Measurements from ENCODE around the gene BLOC1S4. TPM values are rescaled to one million over a fixed set of nuclear protein-coding genes. Genes with fewer than 3 reads are reported as not detected.
A peak's percentile ranks its signal among the peaks of the same experiment; 100 is the strongest.
"Not testable (repeated sequence)": the region's sequence is repeated elsewhere in the genome, so short reads cannot be mapped to it uniquely, and the experiment has no call there.

Gene BLOC1S4, protein sequence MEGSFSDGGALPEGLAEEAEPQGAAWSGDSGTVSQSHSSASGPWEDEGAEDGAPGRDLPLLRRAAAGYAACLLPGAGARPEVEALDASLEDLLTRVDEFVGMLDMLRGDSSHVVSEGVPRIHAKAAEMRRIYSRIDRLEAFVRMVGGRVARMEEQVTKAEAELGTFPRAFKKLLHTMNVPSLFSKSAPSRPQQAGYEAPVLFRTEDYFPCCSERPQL
- 10 to 100 TPM; 10.8 to 12.5 TPM for total RNA-seq
- 1 to 10 TPM; 8.6 to 8.8 TPM for polyA plus RNA-seq
- long read RNA-seq, donor 1: 0 reads
- long read RNA-seq, donor 2, transcript BLOC1S4-201 (1 exons, 1,617 nt): major isoform, 22 of 22 reads
- long read RNA-seq, donor 2, partial matches to known transcripts: 0 of 22 reads
- long read RNA-seq, donor 2, other reads (novel, unspliced or antisense): 0 of 22 reads

- Histone ChIP-seq H3K27ac (ENCODE audit: low read depth in 1 of 2, low read length in 2 of 2) (peak within 1 kb of the TSS; percentile 1 to 56), H3K36me3 (ENCODE audit: control insufficient read depth in 1 of 2, insufficient read depth in 2 of 2, low read length in 1 of 2) (no peaks in the 10 kb centered on the region), H3K9me3 (ENCODE audit: control insufficient read depth, low read length) (no peaks in the 10 kb centered on the region), H3K4me3 (ENCODE audit: low read length in 2 of 2) (peak within 1 kb of the TSS; percentile 22 to 50), H3K4me1 (ENCODE audit: control insufficient read depth in 1 of 2, insufficient read depth in 2 of 2, low read length in 2 of 2) (no peaks in the 10 kb centered on the region), H3K27me3 (ENCODE audit: control insufficient read depth in 1 of 2, insufficient read depth in 2 of 2, low read length in 1 of 2) (no peaks in the 10 kb centered on the region)
- 0% methylated on average over 97 to 109 of the region's 109 CpGs for WGBS, 2 donors
- intact Hi-C loops (cut with DNase I): loop anchor here (5.0 to 10.0 kb wide), 3 partner anchors 61 to 326 kb away; partner anchors contain the start of gene TADA2B (in 1 of the 2)
- ATAC-seq (ENCODE audit: low FRiP score): peak; percentile 95
- peak; percentile 92 to 95 for DNase-seq
Measured at GRCh38 chr4:6716018-6716911, at the start of gene BLOC1S4. BLOC1S4 (plus strand) TSS chr4:6716174; CDS start chr4:6716210, 36 bp downstream.

DNA sequence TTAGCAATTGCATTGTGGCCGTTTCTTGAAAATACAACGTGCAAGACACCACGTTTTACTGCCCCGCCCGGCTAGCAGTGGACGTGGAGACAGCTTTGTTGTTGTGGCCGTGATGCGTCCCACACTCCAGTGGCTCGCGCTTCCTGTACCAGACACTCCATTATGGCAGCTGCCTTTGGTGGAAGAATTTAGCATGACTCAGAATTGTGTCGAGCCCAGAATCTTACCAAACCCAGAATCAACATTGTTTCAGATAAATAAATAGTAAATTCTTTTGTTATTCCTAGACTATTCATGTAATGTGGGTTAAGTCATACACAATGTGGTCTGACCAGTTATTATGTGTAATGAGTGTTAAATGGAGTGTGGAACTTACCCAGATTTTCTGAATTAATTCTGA, 47.6 kb upstream of the BLOC1S4 start:
- DNase-seq (no peak), ATAC-seq (ENCODE audit: low FRiP score) (no peak)
- no peaks in the 10 kb centered on the region for H3K27me3 ChIP-seq (ENCODE audit: control insufficient read depth in 1 of 2, insufficient read depth in 2 of 2, low read length in 1 of 2)
- no peak overlapping the region for H3K4me3 ChIP-seq (ENCODE audit: low read length in 2 of 2)
- no peaks in the 10 kb centered on the region for H3K36me3 ChIP-seq (ENCODE audit: control insufficient read depth in 1 of 2, insufficient read depth in 2 of 2, low read length in 1 of 2)
- H3K9me3 ChIP-seq (ENCODE audit: control insufficient read depth, low read length): no peaks in the 10 kb centered on the region
- intact Hi-C loops (cut with DNase I): no loop called here
- H3K4me1 ChIP-seq (ENCODE audit: control insufficient read depth in 1 of 2, insufficient read depth in 2 of 2, low read length in 2 of 2): no peaks in the 10 kb centered on the region
- H3K27ac ChIP-seq (ENCODE audit: low read depth in 1 of 2, low read length in 2 of 2): no peak overlapping the region
- WGBS, 2 donors: 68 to 77% methylated on average over 11 of the region's 11 CpGs

DNA sequence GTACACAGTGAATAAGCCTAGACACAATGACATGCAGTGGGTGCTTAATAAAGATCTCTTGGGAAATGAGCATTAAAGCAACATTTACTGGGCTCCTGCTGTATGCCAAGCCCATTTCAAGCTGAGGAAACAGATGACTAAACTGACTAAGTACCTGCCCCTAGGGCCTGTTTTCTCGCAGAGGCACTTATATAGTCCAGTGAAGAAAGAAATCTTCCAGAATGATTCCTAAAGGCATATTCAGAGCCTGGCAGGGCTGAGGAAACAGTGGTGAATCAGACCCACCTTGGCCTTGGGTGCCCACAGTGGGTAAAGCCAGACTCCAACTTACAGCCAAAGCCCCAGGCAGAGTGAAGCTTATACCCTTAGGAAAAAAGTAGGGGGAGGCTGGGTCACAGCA, 44.3 kb upstream of the BLOC1S4 start:
- no peaks in the 10 kb centered on the region for H3K27me3 ChIP-seq (ENCODE audit: control insufficient read depth in 1 of 2, insufficient read depth in 2 of 2, low read length in 1 of 2)
- H3K27ac ChIP-seq (ENCODE audit: low read depth in 1 of 2, low read length in 2 of 2): no peak overlapping the region
- 87 to 92% methylated on average over 1 of the region's 1 CpG for WGBS, 2 donors
- H3K4me1 ChIP-seq (ENCODE audit: control insufficient read depth in 1 of 2, insufficient read depth in 2 of 2, low read length in 2 of 2): peaks cover 0 to 5% of the 10 kb centered on the region in 2 donors
- no peak overlapping the region for H3K4me3 ChIP-seq (ENCODE audit: low read length in 2 of 2)
- H3K36me3 ChIP-seq (ENCODE audit: control insufficient read depth in 1 of 2, insufficient read depth in 2 of 2, low read length in 1 of 2): no peaks in the 10 kb centered on the region
- ATAC-seq (ENCODE audit: low FRiP score) (no peak), DNase-seq (no peak)
- intact Hi-C loops (cut with DNase I): no loop called here
- no peaks in the 10 kb centered on the region for H3K9me3 ChIP-seq (ENCODE audit: control insufficient read depth, low read length)

GRCh38 chr4:6672131-6672530, 43.8 kb upstream of the BLOC1S4 start:
- ATAC-seq (ENCODE audit: low FRiP score) (no peak), DNase-seq (no peak)
- H3K27me3 ChIP-seq (ENCODE audit: control insufficient read depth in 1 of 2, insufficient read depth in 2 of 2, low read length in 1 of 2): no peaks in the 10 kb centered on the region
- H3K9me3 ChIP-seq (ENCODE audit: control insufficient read depth, low read length): no peaks in the 10 kb centered on the region
- H3K36me3 ChIP-seq (ENCODE audit: control insufficient read depth in 1 of 2, insufficient read depth in 2 of 2, low read length in 1 of 2): no peaks in the 10 kb centered on the region
- no peak overlapping the region for H3K4me3 ChIP-seq (ENCODE audit: low read length in 2 of 2)
- H3K27ac ChIP-seq (ENCODE audit: low read depth in 1 of 2, low read length in 2 of 2): no peak overlapping the region
- intact Hi-C loops (cut with DNase I): no loop called here
- H3K4me1 ChIP-seq (ENCODE audit: control insufficient read depth in 1 of 2, insufficient read depth in 2 of 2, low read length in 2 of 2): peaks cover 0 to 5% of the 10 kb centered on the region in 2 donors
- 96 to 98% methylated on average over 19 of the region's 19 CpGs for WGBS, 2 donors

DNA sequence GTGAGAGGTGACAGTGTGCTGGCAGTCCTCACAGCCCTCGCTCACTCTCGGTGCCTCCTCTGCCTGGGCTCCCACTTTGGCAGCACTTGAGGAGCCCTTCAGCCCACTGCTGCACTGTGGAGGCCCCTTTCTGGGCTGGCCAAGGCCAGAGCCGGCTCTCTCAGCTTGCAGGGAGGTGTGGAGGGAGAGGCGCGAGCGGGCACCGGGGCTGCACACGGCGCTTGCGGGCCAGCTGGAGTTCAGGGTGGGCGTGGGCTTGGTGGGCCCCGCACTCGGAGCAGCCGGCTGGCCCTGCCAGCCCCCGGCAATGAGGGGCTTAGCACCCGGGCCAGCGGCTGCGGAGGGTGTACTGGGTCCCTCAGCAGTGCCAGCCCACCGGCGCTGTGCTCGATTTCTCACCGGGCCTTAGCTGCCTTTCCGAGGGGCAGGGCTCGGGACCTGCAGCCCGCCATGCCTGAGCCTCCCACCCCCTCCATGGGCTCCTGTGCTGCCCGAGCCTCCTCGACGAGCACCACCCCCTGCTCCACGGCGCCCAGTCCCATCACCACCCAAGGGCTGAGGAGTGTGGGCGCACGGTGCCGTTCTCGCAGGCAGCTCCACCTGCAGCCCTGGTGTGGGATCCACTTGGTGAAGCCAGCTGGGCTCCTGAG, 43.3 kb upstream of the BLOC1S4 start:
- H3K4me3 ChIP-seq (ENCODE audit: low read length in 2 of 2); ATAC-seq (ENCODE audit: low FRiP score); H3K9me3 ChIP-seq (ENCODE audit: control insufficient read depth, low read length); H3K4me1 ChIP-seq (ENCODE audit: control insufficient read depth in 1 of 2, insufficient read depth in 2 of 2, low read length in 2 of 2); H3K27me3 ChIP-seq (ENCODE audit: control insufficient read depth in 1 of 2, insufficient read depth in 2 of 2, low read length in 1 of 2); H3K27ac ChIP-seq (ENCODE audit: low read depth in 1 of 2, low read length in 2 of 2); intact Hi-C loops (cut with DNase I); DNase-seq; H3K36me3 ChIP-seq (ENCODE audit: control insufficient read depth in 1 of 2, insufficient read depth in 2 of 2, low read length in 1 of 2): not testable (repeated sequence)
- 97 to 99% methylated on average over 30 to 34 of the region's 34 CpGs for WGBS, 2 donors

GRCh38 chr4:6673191-6673659, 42.7 kb upstream of the BLOC1S4 start:
- WGBS, 2 donors: 22 to 40% methylated on average over 14 of the region's 14 CpGs
- H3K36me3 ChIP-seq (ENCODE audit: control insufficient read depth in 1 of 2, insufficient read depth in 2 of 2, low read length in 1 of 2); ATAC-seq (ENCODE audit: low FRiP score); H3K27me3 ChIP-seq (ENCODE audit: control insufficient read depth in 1 of 2, insufficient read depth in 2 of 2, low read length in 1 of 2); H3K27ac ChIP-seq (ENCODE audit: low read depth in 1 of 2, low read length in 2 of 2); H3K9me3 ChIP-seq (ENCODE audit: control insufficient read depth, low read length); intact Hi-C loops (cut with DNase I); H3K4me3 ChIP-seq (ENCODE audit: low read length in 2 of 2); H3K4me1 ChIP-seq (ENCODE audit: control insufficient read depth in 1 of 2, insufficient read depth in 2 of 2, low read length in 2 of 2); DNase-seq: not testable (repeated sequence)

DNA sequence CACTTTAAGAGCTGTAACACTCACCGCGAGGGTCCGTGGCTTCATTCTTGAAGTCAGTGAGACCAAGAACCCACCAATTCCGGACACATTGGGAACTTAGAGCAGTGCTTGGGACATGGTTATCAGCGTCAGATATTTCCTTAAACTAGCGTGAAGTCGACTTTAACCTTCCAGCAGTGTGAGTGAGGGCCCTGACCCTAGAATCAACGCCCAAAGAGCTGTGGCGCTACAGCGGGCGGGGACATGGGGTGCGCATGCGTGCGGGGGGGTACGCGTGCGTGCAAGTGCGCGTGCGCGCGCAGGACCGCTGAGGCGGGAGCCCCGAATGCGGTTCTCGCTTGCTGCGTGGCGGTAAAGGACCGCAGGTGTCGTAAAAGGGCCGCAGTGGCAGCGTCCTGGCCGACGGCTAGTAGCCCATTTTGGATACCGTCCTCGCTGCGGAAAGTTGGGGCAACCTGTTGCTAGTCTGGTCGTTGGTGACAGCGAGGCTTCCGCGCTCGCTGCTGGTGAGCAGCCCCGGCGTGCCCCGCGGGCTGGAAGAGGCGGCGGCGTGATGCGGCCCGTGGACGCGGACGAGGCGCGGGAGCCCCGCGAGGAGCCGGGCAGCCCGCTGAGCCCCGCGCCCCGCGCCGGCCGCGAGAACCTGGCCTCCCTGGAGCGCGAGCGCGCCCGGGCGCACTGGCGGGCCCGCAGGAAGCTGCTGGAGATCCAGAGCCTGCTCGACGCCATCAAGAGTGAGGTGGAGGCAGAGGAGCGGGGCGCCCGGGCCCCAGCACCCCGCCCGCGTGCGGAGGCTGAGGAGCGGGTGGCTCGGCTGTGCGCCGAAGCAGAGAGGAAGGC, 42.1 kb upstream of the BLOC1S4 start:
- WGBS, 2 donors: 1% methylated on average over 70 to 89 of the region's 89 CpGs
- Histone ChIP-seq H3K9me3 (ENCODE audit: control insufficient read depth, low read length) (no peaks in the 10 kb centered on the region), H3K27ac (ENCODE audit: low read depth in 1 of 2, low read length in 2 of 2) (peak overlapping the region in 1 of 2 donors; percentile 49), H3K36me3 (ENCODE audit: control insufficient read depth in 1 of 2, insufficient read depth in 2 of 2, low read length in 1 of 2) (no peaks in the 10 kb centered on the region), H3K4me1 (ENCODE audit: control insufficient read depth in 1 of 2, insufficient read depth in 2 of 2, low read length in 2 of 2) (peaks cover 0 to 5% of the 10 kb centered on the region in 2 donors), H3K27me3 (ENCODE audit: control insufficient read depth in 1 of 2, insufficient read depth in 2 of 2, low read length in 1 of 2) (no peaks in the 10 kb centered on the region), H3K4me3 (ENCODE audit: low read length in 2 of 2) (peak overlapping the region; percentile 62 to 75)
- DNase-seq (peak; percentile 97 to 98), ATAC-seq (ENCODE audit: low FRiP score) (peak; percentile 97)
- intact Hi-C loops (cut with DNase I): no loop called here
